Ovary (tissue), 3 donors: ENCODE results near the gene KDM2A.

Experiments
- POLR2A ChIP-seq: fragments of 450-650 bp; IDR thresholded peaks from one replicate; pipeline ENCODE4 v1.6.1; 2017; ENCODE audit warnings: antibody characterized with exemption, mild to moderate bottlenecking, moderate library complexity
- TF ChIP-seq, protein P1 (sequence below), 3 donors: fragments of 450-650 bp in 2 of 3; fragments of 200-600 bp in 1 of 3; IDR thresholded peaks; one replicate each; pipeline versions ENCODE4 v1.5.1 to v1.8.0; 2016 to 2022; ENCODE audit warnings: antibody characterized with exemption in 3 of 3, mild to moderate bottlenecking in 1 of 3
- donor health status: DM: no; HTN: no; CAD: no.

DNA sequence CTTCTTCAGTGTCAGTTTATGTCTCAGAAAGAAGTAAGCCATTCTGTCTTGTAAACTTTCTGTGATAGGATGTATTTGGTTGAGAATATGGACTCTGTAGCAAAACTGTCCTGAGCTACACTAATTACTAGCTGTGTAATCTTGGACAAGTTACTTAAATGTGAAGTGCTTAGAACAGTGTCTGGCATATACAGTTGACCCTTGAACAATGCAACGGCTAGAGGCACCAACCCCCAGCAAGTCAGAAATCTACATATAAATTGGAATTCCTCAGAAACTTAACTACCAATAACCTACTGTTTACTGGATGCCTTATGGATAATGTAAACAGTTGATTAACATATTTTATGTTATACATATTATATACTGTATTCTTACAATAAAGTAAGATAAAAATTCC, 78.5 kb downstream of the KDM2A start:
- TF ChIP-seq, protein P1, sequence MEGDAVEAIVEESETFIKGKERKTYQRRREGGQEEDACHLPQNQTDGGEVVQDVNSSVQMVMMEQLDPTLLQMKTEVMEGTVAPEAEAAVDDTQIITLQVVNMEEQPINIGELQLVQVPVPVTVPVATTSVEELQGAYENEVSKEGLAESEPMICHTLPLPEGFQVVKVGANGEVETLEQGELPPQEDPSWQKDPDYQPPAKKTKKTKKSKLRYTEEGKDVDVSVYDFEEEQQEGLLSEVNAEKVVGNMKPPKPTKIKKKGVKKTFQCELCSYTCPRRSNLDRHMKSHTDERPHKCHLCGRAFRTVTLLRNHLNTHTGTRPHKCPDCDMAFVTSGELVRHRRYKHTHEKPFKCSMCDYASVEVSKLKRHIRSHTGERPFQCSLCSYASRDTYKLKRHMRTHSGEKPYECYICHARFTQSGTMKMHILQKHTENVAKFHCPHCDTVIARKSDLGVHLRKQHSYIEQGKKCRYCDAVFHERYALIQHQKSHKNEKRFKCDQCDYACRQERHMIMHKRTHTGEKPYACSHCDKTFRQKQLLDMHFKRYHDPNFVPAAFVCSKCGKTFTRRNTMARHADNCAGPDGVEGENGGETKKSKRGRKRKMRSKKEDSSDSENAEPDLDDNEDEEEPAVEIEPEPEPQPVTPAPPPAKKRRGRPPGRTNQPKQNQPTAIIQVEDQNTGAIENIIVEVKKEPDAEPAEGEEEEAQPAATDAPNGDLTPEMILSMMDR (IDR thresholded peaks at IDR 0.05): no peak
- TF ChIP-seq POLR2A: no peak
